HG03575 (cell line): ENCODE data around the gene FN1.
"Not testable (repeated sequence)": the region's sequence is repeated elsewhere in the genome, so short reads cannot be mapped to it uniquely, and the experiment has no call there.

Source experiments
- ATAC-seq: cut with Tn5 transposase; IDR thresholded peaks from one replicate; pipeline ENCODE4 v1.9.1; 2021; ENCODE audit not compliant: unreplicated experiment, insufficient number of reproducible peaks, low FRiP score; ENCODE audit errors: extremely low read depth

FN1 gene

GRCh38 chr2:215320102-215320501 is 115.8 kb downstream of the FN1 start:
- no peak for ATAC-seq

- ATAC-seq: no peak
Measured at GRCh38 chr2:215319500-215319899, 116.4 kb downstream of the FN1 start.

GRCh38 chr2:215316336-215316735 is 119.5 kb downstream of the FN1 start:
- ATAC-seq: no peak

GRCh38 chr2:215315301-215315700 is 120.6 kb downstream of the FN1 start:
- no peak for ATAC-seq

GRCh38 chr2:215314896-215315295 is 121.0 kb downstream of the FN1 start:
- no peak for ATAC-seq

- no peak for ATAC-seq
Measured at GRCh38 chr2:215313255-215313613, 122.6 kb downstream of the FN1 start.

- peak; percentile 89 for ATAC-seq
Measured at GRCh38 chr2:215311625-215312396, 124.1 kb downstream of the FN1 start, which contains the start of gene ATIC. ATIC (plus strand) TSS chr2:215312059; CDS start chr2:215312143, 84 bp downstream.

GRCh38 chr2:215311259-215311624 is 124.6 kb downstream of the FN1 start:
- not testable (repeated sequence) for ATAC-seq
